GM21737 (cell line): ENCODE measurements around the gene ESR1.
"Not testable (repeated sequence)": the region's sequence is repeated elsewhere in the genome, so short reads cannot be mapped to it uniquely, and the experiment has no call there.

Experiments used
- ATAC-seq: cut with Tn5 transposase; IDR thresholded peaks from one replicate; pipeline ENCODE4 v1.9.1; 2021; ENCODE audit warnings: mild to moderate bottlenecking, moderate library complexity; ENCODE audit not compliant: unreplicated experiment

Gene ESR1

GRCh38 chr6:152049502-152049901, 242.0 kb downstream of the ESR1 start:
- no peak for ATAC-seq

- ATAC-seq = no peak
Observed at GRCh38 chr6:152050451-152051195, 243.1 kb downstream of the ESR1 start.

DNA sequence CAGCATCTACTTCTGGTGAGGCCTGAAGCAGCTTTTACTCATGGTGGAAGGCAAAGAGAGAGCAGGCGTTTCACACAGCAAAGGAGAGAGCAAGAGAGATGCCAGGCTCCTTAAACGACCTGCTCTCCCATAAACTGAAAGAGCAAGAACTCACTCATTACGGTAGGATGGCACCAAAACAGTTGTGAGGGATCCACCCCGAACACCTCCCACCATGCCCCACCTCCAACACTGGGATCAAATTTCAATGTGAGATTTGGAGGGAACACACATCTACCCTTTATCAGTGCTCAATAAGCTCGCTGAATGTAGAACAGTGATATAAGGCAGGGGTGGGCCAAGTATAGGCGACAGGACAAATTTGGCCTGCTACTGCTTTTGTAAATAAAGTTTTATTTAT, 244.6 kb downstream of the ESR1 start:
- no peak for ATAC-seq

DNA sequence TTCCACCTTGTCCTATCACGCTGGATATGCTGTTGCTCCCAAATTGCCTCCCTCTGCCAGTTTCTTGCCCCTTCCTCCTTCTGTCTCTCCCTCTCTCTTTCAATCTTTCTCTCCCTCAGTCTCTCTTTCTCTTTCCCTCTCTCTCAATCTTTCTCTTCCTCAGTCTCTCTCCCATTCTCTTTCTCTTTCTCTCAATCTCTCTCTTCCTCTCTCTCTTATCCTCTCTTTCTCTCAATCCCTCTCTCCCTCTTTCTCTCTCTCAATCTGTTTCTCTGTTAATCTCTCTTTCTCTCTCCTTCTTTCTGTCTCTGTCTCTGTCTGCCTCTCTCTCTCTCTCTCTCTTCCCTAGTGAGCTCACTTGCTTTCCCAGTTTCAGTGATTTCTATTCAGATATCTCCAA, 245.8 kb downstream of the ESR1 start:
- no peak for ATAC-seq

DNA sequence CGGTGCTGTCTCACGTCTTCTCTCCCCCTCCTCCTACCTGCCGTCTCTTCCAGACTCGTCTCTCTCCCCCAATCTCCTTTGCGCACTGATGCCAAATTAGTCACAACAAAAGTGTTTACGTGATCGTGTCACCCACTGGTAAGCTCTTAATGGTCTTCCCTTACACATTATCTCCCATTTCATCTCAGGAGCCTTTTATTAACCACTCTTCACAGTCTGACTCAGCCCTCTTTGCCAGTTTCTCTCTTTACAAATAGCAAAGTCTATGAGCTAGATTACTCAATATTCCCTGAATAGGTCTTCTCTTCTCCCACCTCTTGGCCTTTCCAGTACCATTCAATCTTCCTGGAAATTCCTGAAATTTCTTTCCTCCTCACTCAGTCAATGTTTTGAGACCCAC, 247.0 kb downstream of the ESR1 start:
- ATAC-seq = no peak

DNA sequence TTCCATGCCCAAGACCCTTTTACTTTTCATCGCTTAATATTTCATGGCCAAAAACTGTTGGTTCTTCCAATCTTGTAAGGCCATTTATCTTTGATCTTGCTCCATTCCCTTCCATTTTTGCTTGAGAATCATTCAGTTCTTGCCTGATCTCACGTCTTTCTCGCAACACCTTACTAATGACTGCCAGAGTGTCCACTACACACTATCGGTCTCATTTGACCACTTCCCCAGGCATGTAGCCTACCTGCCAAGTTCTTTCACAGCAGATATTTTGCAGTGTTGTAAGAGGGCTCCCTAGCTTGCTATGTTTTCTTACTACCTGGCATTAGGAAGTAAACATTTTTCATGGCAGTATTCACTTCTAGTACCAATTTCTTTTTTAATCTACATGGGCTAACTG, 248.0 kb downstream of the ESR1 start:
- no peak for ATAC-seq

GRCh38 chr6:152057832-152058498, 250.5 kb downstream of the ESR1 start:
- no peak for ATAC-seq

DNA sequence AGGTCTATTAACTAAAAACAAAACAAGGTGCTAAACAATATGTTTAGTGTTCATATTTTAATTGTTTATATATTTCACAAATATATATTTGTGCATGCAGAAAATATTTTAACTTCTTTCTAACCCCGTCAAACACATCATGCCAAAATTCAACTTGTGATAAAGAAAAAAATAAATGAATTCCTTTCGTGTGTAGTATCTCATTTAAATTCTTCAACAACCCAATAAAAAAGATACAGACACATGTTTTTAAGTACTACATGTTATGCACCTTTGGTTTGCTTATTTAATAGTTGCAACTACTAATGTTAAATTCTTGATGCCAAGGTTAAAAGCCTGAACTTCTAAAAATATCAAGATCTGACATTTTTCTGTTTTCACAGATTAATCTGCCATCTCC, 252.4 kb downstream of the ESR1 start:
- no peak for ATAC-seq

- ATAC-seq = no peak
Observed at GRCh38 chr6:152062476-152062875, 255.0 kb downstream of the ESR1 start.

DNA sequence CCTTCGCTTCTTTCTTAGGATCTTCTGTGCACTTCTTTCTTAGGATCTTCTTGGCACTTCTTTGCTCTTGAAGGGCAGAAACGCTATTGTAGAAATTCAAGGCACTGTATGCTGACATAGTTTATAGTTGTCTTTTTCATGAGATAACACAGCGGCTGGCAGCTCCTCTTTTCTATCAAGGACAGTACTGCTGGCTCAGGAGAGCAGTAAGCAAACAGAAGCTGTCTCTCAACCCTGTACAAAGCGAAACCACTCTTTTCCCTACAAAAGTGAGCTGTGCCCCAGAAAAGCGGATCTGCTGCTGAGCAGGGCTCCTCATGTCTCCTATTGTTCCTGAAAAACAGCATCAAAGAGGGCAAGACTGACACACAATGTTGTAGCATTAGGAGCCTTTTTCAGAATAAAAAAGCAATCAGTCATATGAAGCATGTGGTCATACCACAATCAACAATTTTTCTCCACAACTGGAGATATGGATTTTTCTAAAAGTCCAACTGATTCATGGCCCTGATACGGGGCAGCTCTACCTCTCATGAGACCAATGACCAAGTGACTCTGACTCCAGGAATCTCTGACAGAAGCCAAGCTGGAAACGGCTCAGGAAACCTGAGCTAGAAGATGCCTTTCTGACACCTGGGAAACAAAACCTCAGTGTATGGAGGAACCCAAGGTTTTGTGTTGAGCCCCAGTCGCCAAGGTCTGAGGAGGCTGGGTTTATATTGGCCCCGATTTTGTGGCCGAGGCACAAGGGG, 255.9 kb downstream of the ESR1 start:
- ATAC-seq = no peak

DNA sequence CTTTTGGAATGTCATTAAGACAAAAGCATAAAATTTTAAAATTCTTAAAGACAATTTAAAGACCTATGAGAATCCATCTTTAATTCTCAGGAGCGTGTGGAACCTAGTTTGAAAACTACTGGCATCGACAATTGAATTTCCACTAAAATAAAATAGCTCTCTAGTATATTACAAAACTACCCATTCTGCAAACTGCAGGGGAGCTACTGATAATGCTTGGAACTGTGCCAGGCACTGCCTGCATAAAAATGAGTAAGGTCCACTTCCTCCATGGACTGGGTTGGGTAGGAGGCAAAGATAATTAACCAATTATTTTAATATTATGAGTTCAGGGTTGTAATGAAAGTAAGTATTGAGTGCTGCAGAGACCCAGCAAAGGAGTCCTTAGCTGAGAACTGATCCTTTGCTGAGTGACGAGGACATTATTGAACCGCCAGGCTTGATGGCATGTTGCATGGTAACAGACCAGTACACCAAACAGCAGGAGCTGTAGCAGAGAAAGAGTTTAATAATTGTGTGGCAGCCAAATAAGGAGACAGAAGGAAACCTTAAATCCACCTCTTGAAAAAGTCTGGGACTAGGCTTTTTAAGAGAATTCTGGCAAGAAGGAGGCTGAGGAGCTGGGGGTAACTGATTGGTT, 261.3 kb downstream of the ESR1 start:
- ATAC-seq = no peak

GRCh38 chr6:152070556-152070955, 263.1 kb downstream of the ESR1 start:
- ATAC-seq = no peak

- ATAC-seq = no peak
Observed at GRCh38 chr6:152071318-152071717, 263.8 kb downstream of the ESR1 start.

DNA sequence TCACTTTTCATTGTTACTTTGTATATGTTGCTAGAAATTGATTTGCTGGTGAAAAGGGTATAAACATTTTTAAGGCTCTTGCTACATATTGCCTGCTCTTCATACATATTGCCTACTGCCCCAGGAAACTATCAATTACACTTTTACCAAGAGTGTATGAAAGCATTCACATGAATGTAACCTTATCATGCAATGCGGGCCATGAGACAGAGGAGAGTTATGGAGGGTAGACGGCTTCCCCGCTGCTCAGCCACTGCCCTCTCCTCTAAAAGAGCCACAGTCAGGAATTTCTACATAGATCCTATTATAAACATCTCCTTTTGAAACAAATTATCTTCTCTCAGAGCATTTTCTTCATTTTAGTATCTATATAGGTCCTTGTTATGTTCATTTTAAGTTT, 264.4 kb downstream of the ESR1 start:
- ATAC-seq = no peak

DNA sequence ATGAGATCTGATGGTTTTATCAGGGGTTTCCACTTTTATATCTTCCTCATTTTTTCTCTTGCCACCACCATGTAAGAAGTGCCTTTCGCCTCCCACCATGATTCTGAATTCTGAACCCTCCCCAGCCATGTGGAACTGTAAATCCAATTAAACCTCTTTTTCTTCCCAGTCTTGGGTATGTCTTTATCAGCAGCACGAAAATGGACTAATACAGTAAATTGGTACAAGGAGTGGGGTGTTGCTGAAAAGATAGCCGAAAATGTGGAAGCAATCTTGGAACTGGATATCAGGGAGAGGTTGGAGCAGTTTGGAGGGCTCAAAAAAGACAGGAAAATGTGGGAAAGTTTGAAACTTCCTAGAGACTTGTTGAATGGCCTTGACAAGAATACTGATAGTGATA, 268.8 kb downstream of the ESR1 start:
- not testable (repeated sequence) for ATAC-seq

DNA sequence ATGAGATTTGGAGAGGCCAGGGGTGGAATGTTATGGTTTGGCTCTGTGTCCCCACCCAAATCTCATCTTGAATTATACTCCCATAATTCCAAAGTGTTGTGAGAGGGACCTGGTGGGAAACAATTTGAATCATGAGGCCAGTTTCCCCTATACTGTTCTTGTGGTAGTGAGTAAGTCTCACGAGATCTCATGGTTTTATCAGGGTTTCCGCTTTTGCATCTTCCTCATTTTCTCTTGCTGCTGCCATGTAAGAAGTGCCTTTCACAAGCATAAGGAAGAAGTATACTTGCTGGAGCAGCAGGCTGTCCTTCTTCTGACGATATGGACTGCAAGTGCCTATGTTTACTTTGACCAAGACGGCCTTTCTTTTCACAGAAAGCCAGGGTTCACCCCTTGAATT, 270.5 kb downstream of the ESR1 start:
- no peak for ATAC-seq

- ATAC-seq = no peak
Observed at GRCh38 chr6:152078804-152079203, 271.3 kb downstream of the ESR1 start.

DNA sequence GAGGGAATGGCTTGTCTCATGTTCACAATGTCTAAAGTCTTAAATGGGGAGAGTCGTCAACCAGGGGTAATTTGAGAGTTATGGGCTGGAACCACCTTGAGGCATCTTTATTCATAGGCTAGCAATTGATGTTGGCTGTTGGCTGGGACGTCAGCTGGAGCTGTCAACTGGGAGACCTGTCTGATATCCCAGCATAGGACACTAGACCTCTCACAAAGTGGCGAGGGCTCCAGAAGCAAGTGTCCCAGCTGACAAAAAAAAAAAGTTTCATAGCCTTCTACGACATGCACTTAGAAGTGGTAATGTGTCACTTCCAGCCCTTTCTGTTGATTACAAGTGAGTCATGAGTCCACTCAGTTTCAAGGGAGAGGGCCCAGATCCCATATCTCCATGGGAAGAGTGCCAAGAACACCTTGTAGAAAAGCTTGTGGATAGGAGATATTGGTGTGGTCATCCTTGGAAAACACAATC, 278.0 kb downstream of the ESR1 start:
- ATAC-seq = no peak

DNA sequence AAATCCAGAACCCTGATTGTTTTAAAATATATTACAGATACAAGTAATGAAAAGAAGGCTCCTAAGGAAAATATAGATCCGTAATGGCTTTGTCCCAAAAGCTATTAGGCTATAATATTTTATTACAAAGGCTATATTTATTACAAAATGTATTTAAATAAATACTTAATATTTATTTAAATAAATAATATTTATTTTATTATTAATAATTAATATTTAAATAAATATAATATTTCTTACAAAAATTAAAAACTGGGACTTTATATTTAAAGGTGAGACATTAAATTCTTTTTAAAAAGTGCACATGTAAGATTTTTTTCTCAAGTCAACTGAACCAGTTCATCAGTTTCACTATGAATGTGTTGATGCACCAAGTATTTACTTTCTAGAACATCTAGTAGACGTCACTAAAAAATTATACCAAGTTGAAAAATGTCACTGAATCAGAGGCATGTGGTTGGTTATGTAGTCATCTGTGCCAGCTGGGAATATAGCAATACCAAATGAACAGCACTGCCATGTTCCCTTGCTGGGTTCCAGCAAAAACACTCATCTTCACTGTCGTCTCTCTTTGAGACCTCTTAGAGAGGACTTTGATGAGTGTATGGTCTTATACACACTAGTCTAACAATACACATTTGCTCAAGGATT, 278.9 kb downstream of the ESR1 start:
- ATAC-seq = no peak

DNA sequence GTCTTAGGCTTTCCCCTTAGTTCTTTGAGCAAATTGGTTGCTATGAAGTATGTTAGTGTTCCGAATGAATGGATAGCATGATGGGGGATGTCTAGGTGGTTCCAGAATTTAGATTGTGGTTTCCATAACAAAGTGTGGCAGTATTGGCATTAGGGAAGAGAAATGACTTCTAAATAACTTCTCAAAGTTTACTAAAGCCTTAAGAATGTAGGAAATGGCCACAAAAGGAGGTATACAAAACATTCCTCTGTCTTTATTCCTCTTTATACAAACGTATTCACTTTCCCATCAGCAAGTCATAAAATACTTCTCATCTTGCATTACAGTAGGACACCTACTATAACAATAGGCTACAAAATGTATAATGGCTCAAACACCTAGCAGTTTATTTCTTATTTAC, 279.6 kb downstream of the ESR1 start:
- ATAC-seq = no peak

DNA sequence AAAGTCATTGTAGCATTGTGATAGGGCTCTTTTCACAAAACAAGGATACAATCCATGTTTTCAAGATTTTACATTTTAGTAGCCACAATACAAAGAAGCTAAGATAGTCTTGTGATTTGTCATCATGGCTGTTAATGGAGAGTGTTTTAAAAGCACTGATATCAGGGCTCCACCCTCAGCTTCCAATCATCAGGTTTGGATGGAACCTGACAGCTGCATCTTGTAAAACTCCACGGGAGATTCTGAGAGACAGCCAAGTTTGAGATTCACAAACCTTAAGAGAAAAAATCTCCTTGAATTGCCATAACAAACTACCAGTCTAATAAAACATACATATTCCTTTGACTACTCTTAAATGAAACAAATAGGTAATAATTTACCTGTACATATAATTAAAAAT, 280.2 kb downstream of the ESR1 start:
- no peak for ATAC-seq
